GM21515 (cell line): ENCODE measurements around the gene TSPAN18.

Source experiments
- ATAC-seq: cut with Tn5 transposase; IDR thresholded peaks from one replicate; pipeline ENCODE4 v1.9.1; 2021; ENCODE audit not compliant: unreplicated experiment

TSPAN18 gene

GRCh38 chr11:44737245-44738085, 10.7 kb downstream of the TSPAN18 start:
- no peak for ATAC-seq

- no peak for ATAC-seq
These were observed 12.0 kb downstream of the TSPAN18 start for GRCh38 chr11:44738791-44739190.

GRCh38 chr11:44740967-44741366, 14.2 kb downstream of the TSPAN18 start:
- no peak for ATAC-seq

- no peak for ATAC-seq
These were observed 15.2 kb downstream of the TSPAN18 start for GRCh38 chr11:44741976-44742375.

- ATAC-seq = no peak
These were observed 15.9 kb downstream of the TSPAN18 start for GRCh38 chr11:44742508-44743246.

- no peak for ATAC-seq
These were observed 16.6 kb downstream of the TSPAN18 start for GRCh38 chr11:44743326-44743725.

- ATAC-seq = no peak
These were observed 17.3 kb downstream of the TSPAN18 start for GRCh38 chr11:44743959-44744557.

GRCh38 chr11:44746894-44747293, 20.1 kb downstream of the TSPAN18 start:
- ATAC-seq = no peak

- ATAC-seq = no peak
These were observed 20.6 kb downstream of the TSPAN18 start for GRCh38 chr11:44747316-44747715.

- no peak for ATAC-seq
These were observed 21.1 kb downstream of the TSPAN18 start for GRCh38 chr11:44747836-44748235.

GRCh38 chr11:44748606-44749005, 21.8 kb downstream of the TSPAN18 start:
- ATAC-seq = no peak

- ATAC-seq = no peak
These were observed 22.4 kb downstream of the TSPAN18 start for GRCh38 chr11:44749189-44749588.

- no peak for ATAC-seq
These were observed 24.0 kb downstream of the TSPAN18 start for GRCh38 chr11:44750551-44751465.

- ATAC-seq = no peak
These were observed 25.5 kb downstream of the TSPAN18 start for GRCh38 chr11:44752300-44752699.

GRCh38 chr11:44752713-44753112, 26.0 kb downstream of the TSPAN18 start:
- no peak for ATAC-seq

- no peak for ATAC-seq
These were observed 27.3 kb downstream of the TSPAN18 start for GRCh38 chr11:44753961-44754645.

- no peak for ATAC-seq
These were observed 28.3 kb downstream of the TSPAN18 start for GRCh38 chr11:44754876-44755555.

GRCh38 chr11:44755556-44756523, 29.1 kb downstream of the TSPAN18 start:
- ATAC-seq = no peak
